Sigmoid colon (tissue), 7 donors: ENCODE measurements around the gene PTCRA. TPM values are rescaled to one million over a fixed set of nuclear protein-coding genes. Genes with fewer than 3 reads are reported as not detected.

ENCODE experiments used
- DNase-seq: peaks from one replicate; pipeline ENCODE4 v3.0.0-alpha.2; 2019
- H3K27ac ChIP-seq, 4 donors: fragments of 200-600 bp; sonication (generic); one replicate each; pipeline ENCODE4 v1.5.1; 2016 to 2019; ENCODE audit warnings: mild to moderate bottlenecking in 1 of 4
- H3K27me3 ChIP-seq, 3 donors: fragments of 200-600 bp; sonication (generic); one replicate each; pipeline ENCODE4 v1.5.1; 2019; ENCODE audit warnings: mild to moderate bottlenecking in 1 of 3
- H3K36me3 ChIP-seq, 4 donors: fragments of 200-600 bp; sonication (generic); one replicate each; pipeline ENCODE4 v1.5.1; 2016 to 2019
- H3K4me1 ChIP-seq, 4 donors: fragments of 200-600 bp; sonication (generic); one replicate each; pipeline ENCODE4 v1.5.1; 2017 to 2019
- H3K4me3 ChIP-seq, 4 donors: fragments of 200-600 bp; sonication (generic); one replicate each; pipeline ENCODE4 v1.5.1; 2017 to 2019; ENCODE audit warnings: mild to moderate bottlenecking in 2 of 4, moderate library complexity in 1 of 4
- H3K9me3 ChIP-seq, 4 donors: fragments of 200-600 bp in 3 of 4; sonication (generic) in 3 of 4; one replicate each; pipeline versions ENCODE4 v1.5.1 to v1.6.1; 2013 to 2019
- EP300 ChIP-seq, 4 donors: sonication (generic); formaldehyde crosslinking; IDR thresholded peaks; one replicate each; pipeline ENCODE4 v1.6.1; 2017; ENCODE audit warnings: antibody characterized with exemption in 4 of 4
- POLR2A ChIP-seq, 2 donors: fragments of 450-650 bp; IDR thresholded peaks; one replicate each; pipeline ENCODE4 v1.6.1; 2016; ENCODE audit warnings: antibody characterized with exemption in 2 of 2, mild to moderate bottlenecking in 2 of 2, moderate library complexity in 2 of 2
- POLR2AphosphoS5 ChIP-seq, 4 donors: sonication (generic); formaldehyde crosslinking; IDR thresholded peaks; one replicate each; pipeline ENCODE4 v1.6.1; 2017; ENCODE audit warnings: antibody characterized with exemption in 4 of 4
- WGBS, 2 donors: extraction: QIAGEN DNeasy Blood & Tissue Kit; methylation state at CpG; one replicate each; pipeline ENCODE4 v1.1.7; 2013; 5-methylcytosine and 5-hydroxymethylcytosine counted together
- intact Hi-C: fragments of 100-400 bp; cut with DNase I; formaldehyde crosslinking; loops from one replicate; pipeline ENCODE4 v1.15.1; 2023
- polyA plus RNA-seq, 3 donors: library from polyadenylated mRNA; stranded (reverse); fragments of 200-250 nt; gene quantifications; one replicate each; pipeline ENCODE4 v1.2.3, GENCODE V29; 2013
- total RNA-seq, 4 donors: library from RNA; depleted of rRNA; stranded (reverse); fragments of >200 nt; gene quantifications; one replicate each; pipeline ENCODE4 v1.1.0, GENCODE V29; 2016
- TF ChIP-seq, protein P1 (sequence below), 4 experiments: fragments of 450-650 bp in 3 of 4; fragments of 200-600 bp in 1 of 4; IDR thresholded peaks; one replicate each; pipeline ENCODE4 v1.5.1; 2016 to 2019; ENCODE audit warnings: antibody characterized with exemption in 4 of 4, mild to moderate bottlenecking in 3 of 4, moderate library complexity in 2 of 4
- donor health status: healthy with polysubstance abuse.
- donor health status: Bipolar disorder and iron deficiency.
- donor health status: healthy.

Gene PTCRA
- total and polyA plus RNA-seq, 7 donors = 0.23 TPM; not detected in 6

DNA sequence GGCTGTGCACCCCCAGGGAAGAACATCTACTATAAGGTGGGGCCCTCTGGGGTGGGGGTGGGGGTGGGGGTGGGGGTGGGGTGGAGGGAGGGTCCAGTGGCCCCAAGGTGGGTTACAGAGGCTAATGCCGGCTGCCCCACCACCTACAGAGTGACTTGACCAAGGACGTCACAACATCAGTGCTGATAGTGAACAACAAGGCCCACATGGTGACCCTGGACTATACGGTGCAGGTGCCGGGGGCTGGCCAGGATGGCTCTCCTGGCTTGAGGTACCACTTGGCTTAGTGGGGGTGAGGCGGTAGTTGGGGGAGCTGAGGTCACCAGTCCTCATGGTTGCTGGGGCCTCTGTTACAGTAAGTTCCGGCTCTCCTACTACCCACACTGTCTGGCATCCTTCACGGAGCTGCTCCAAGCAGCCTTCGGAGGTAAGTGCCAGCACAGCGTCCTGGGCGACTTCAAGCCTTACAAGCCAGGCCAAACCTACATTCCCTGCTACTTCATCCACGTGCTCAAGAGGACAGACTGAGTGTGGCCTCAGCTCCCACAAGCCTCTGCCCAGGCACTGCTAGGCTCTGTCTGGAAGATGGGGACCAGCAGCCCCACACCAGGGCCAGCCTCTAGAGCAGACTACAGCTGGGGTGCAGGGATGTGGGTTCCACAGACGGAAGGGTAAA, 47.5 kb downstream of the PTCRA start:
- no peak for DNase-seq
- TF ChIP-seq POLR2A (IDR thresholded peaks at IDR 0.05) (no peak), POLR2AphosphoS5 (IDR thresholded peaks at IDR 0.05) (no peak), EP300 (IDR thresholded peaks at IDR 0.05) (no peak)
- TF ChIP-seq, protein P1, sequence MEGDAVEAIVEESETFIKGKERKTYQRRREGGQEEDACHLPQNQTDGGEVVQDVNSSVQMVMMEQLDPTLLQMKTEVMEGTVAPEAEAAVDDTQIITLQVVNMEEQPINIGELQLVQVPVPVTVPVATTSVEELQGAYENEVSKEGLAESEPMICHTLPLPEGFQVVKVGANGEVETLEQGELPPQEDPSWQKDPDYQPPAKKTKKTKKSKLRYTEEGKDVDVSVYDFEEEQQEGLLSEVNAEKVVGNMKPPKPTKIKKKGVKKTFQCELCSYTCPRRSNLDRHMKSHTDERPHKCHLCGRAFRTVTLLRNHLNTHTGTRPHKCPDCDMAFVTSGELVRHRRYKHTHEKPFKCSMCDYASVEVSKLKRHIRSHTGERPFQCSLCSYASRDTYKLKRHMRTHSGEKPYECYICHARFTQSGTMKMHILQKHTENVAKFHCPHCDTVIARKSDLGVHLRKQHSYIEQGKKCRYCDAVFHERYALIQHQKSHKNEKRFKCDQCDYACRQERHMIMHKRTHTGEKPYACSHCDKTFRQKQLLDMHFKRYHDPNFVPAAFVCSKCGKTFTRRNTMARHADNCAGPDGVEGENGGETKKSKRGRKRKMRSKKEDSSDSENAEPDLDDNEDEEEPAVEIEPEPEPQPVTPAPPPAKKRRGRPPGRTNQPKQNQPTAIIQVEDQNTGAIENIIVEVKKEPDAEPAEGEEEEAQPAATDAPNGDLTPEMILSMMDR (IDR thresholded peaks at IDR 0.05) = no peak
- 90 to 92% methylated on average over 12 of the region's 12 CpGs for WGBS, 2 donors
- Histone ChIP-seq H3K4me1 (peaks cover 0 to 16% (median 14%) of the 10 kb centered on the region in 4 donors), H3K9me3 (no peaks in the 10 kb centered on the region), H3K27me3 (no peaks in the 10 kb centered on the region), H3K4me3 (no peak overlapping the region), H3K36me3 (peaks cover 13 to 53% (median 20%) of the 10 kb centered on the region in 4 donors), H3K27ac (no peak overlapping the region)
- intact Hi-C loops = no loop called here

DNA sequence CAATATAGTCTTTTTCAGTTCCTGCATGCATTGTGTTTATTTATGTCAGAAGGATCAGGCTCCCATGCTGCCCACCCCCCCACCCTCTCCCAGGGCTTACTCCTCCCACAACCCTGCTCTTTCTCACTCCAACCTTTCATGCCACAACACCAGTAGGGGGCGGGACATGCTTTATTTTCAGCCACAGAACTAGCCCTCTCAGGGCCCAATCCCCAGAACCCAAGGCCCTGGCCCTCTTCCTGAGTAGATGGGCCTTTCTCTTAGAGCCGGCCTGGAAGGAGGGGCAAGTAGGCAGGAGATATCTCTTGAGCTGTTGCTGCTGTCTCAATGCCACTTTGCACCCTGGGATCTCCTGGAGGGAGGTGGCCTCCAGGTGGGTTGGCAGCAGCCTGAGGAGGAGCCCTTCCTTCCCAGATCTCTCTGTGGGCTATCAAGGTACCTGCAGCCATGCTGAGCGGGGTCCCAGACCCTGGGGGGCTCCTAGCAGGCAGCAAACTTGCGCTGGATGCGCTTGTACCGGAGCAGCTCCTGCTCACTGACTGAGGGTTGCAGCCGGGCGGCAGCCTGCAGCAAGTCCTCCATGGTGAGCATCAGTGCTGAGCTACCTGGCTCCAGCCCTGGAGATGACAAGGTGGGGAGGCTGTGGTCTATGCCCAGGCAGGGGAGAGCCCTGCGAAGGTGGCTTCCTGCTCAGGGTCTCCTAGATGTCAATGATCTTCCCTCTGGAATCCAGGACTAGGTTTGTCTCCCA, 48.2 kb downstream of the PTCRA start:
- no peaks in the 10 kb centered on the region for H3K27me3 ChIP-seq
- DNase-seq = no peak
- WGBS, 2 donors = 86 to 88% methylated on average over 9 of the region's 9 CpGs
- peaks cover 0 to 16% (median 14%) of the 10 kb centered on the region in 4 donors for H3K4me1 ChIP-seq
- no peak overlapping the region for H3K4me3 ChIP-seq
- H3K9me3 ChIP-seq = no peaks in the 10 kb centered on the region
- H3K27ac ChIP-seq = no peak overlapping the region
- intact Hi-C loops = no loop called here
- peaks cover 13 to 60% (median 24%) of the 10 kb centered on the region in 4 donors for H3K36me3 ChIP-seq
- no peak for TF ChIP-seq POLR2A (IDR thresholded peaks at IDR 0.05)
- no peak for TF ChIP-seq EP300 (IDR thresholded peaks at IDR 0.05)
- TF ChIP-seq POLR2AphosphoS5 (IDR thresholded peaks at IDR 0.05) = no peak
- TF ChIP-seq, protein P1 (IDR thresholded peaks at IDR 0.05) = no peak

DNA sequence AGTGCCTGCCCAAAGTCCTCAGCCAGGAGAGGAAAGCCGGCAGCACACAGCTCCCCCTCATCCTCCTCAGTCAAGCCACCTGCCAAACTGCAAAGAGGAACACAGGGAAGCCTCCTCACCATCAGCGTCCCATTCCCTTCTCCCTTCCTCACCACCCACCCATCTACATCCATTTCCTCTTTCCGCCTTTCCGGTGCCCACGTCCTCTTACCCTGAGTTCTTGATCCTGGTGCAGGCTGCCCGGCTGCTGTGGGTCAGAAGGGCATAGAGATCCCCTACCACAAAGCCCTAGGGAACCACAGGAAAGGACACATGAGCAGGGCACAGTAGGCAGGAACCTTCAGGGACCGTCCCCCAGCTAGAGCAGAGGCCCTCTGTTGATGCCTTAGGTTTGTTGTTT, 50.7 kb downstream of the PTCRA start:
- H3K36me3 ChIP-seq = peaks cover 18 to 65% (median 25%) of the 10 kb centered on the region in 4 donors
- WGBS, 2 donors = 79 to 86% methylated on average over 7 of the region's 7 CpGs
- intact Hi-C loops = no loop called here
- H3K9me3 ChIP-seq = no peaks in the 10 kb centered on the region
- TF ChIP-seq, protein P1 (IDR thresholded peaks at IDR 0.05) = no peak
- TF ChIP-seq POLR2A (IDR thresholded peaks at IDR 0.05) (no peak), EP300 (IDR thresholded peaks at IDR 0.05) (no peak)
- H3K4me1 ChIP-seq = peaks cover 0 to 5% (median 2%) of the 10 kb centered on the region in 4 donors
- no peak overlapping the region for H3K27ac ChIP-seq
- H3K27me3 ChIP-seq = no peaks in the 10 kb centered on the region
- DNase-seq = no peak
- no peak overlapping the region for H3K4me3 ChIP-seq

DNA sequence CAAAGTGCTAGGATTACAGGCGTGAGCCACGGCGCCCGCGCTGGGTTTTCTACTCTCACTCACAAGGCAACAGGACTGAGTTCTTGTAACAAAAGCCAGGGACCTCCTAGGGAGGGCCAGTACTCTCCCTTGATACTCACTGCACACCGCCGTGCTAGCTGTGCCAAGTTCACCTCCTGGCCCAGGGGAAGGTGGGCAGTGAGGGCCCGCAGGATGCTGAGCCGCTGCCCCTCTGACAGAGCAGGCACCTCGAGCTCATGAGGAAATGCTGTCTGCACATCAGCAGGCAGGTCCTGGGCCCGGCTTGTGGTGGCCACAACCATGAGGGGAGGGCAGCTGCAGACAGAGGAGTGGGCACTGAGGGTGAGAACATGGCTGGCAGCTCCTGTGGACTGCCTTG, 51.4 kb downstream of the PTCRA start:
- H3K36me3 ChIP-seq = peaks cover 18 to 65% (median 25%) of the 10 kb centered on the region in 4 donors

More for the DNA sequence above, 51.4 kb downstream of the PTCRA start:
- H3K9me3 ChIP-seq = no peaks in the 10 kb centered on the region
- no peak overlapping the region for H3K4me3 ChIP-seq
- TF ChIP-seq EP300 (IDR thresholded peaks at IDR 0.05) = no peak
- TF ChIP-seq POLR2AphosphoS5 (IDR thresholded peaks at IDR 0.05) = no peak
- TF ChIP-seq, protein P1 (IDR thresholded peaks at IDR 0.05) = no peak
- TF ChIP-seq POLR2A (IDR thresholded peaks at IDR 0.05) = no peak
- peaks cover 0 to 8% (median 4%) of the 10 kb centered on the region in 4 donors for H3K4me1 ChIP-seq
- H3K27ac ChIP-seq = no peak overlapping the region
- intact Hi-C loops = no loop called here
- no peaks in the 10 kb centered on the region for H3K27me3 ChIP-seq
- WGBS, 2 donors = 96% methylated on average over 11 of the region's 11 CpGs
- DNase-seq = no peak
